Liver (tissue), 3 donors: ENCODE measurements around the gene STH.

Experiments
- CTCF ChIP-seq: fragments of 150-350 bp; IDR thresholded peaks from 2 replicates; pipeline ENCODE4 v1.5.1; 2017; ENCODE audit warnings: improper control_type of control experiment, low read depth, low read length; ENCODE audit not compliant: missing input control
- EGR1 ChIP-seq, 2 donors: IDR thresholded peaks; 2 replicates each; pipeline ENCODE4 v1.6.1; 2016 to 2018; ENCODE audit warnings: antibody characterized with exemption in 2 of 2, low read depth in 2 of 2
- JUND ChIP-seq, 2 donors: IDR thresholded peaks; 2 replicates each; pipeline ENCODE4 v1.6.1; 2016; ENCODE audit warnings: antibody characterized with exemption in 2 of 2
- RAD21 ChIP-seq, 2 donors: IDR thresholded peaks; 2 replicates each; pipeline ENCODE4 v1.6.1; 2016; ENCODE audit warnings: antibody characterized with exemption in 2 of 2, mild to moderate bottlenecking in 2 of 2
- donor health status: healthy.
- donor health status: healthy.

GRCh38 chr17:45963283-45963682 lies 35.8 kb upstream of the STH start:
- TF ChIP-seq CTCF (no peak), RAD21 (IDR thresholded peaks at IDR 0.05) (no peak), JUND (IDR thresholded peaks at IDR 0.05) (no peak), EGR1 (IDR thresholded peaks at IDR 0.05; ENCODE audit: low read depth in 2 of 2) (no peak)
